ENCODE results near the gene EXOC4.

DNA sequence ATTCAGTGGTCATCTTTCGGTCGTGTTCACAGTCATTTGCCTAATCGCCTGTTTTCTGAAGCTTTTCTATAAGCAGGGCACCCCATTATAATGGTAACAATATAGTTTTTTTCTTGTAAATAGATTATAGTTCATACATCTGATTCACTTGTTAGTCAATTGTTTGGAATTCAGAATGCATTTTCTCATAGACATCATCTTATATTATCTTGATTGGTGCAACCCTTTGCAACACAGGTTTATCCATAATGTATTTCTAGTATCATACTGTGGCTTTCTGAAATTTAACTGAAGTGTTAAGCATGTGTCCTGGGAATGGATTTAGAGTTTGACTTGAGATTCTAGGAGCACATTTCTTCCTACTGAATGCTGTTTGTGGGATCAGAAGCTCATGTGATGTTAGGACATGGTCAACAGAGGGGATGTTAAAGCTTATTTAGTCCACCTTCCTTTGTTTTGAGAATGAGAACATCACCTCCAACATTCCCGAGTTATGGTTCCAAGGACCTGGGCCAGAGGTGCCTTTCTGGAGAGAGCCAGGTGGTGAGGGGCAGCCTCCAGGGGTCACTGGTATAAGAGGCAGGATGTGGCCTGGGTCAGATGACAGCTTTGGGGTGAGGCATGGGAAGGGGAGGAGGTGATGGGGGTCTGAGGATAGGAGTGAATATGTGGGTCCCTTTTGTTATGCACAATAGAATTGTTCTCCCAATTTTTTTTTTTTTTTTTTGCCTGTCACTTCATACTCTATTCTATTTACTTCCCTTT is 415.6 kb downstream of the EXOC4 start:
- TF ChIP-seq CTCF (IDR thresholded peaks at IDR 0.05): no peak
- TF ChIP-seq POLR2A (IDR thresholded peaks at IDR 0.05): no peak
- TF ChIP-seq POLR2AphosphoS5 (IDR thresholded peaks at IDR 0.05): no peak

All from sigmoid colon (tissue), 4 donors.